Measurements from ENCODE around the gene TBX1.

Gene TBX1

DNA sequence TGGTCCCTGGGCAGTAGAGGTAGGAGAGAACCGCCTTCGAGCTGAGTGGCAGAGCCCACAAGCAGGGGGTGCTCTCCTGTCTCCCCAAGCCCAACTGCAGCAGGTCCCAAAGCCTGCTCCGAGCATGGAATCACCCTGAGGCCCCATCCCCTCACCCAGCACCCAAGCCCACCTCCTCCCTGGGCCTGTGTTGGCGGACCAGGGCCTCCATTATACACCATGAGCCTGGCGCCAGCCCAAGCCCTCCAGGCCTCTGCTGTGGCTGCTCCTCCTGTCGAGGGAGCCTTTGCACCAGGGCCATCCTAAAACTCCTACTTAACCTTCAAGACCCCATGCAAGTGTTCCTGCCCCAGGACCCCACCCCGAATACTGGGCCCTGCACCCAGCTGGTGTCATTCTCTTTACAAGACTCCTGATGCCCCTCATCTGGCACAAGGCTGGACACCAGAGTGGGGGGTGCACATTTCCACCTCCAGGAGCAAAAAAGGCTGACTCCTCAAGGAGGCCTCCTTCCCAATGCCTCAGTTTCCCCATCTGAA is 20.6 kb upstream of the TBX1 start:
- DNase-seq: no peak

DNA sequence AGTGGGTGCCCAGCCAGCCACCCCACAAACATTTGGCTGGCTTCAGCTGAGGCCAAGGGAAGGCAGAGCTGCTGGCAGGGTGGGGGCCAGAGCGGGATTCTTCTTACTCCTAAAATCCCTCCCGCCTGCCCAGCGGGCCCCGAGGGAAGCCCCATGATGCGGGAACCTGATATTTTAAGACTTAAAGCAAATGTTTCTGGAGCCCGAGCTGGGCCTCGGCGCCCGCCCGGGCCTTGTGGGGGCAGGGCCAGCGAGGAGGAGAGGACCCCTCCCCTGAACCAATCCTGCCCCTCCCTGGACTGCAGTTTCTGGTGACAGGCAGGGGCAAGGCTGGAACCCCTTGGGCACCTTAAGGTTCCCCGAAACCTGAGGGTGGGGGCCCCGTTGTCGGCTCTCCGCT is 20.0 kb upstream of the TBX1 start:
- no peak for DNase-seq

DNA sequence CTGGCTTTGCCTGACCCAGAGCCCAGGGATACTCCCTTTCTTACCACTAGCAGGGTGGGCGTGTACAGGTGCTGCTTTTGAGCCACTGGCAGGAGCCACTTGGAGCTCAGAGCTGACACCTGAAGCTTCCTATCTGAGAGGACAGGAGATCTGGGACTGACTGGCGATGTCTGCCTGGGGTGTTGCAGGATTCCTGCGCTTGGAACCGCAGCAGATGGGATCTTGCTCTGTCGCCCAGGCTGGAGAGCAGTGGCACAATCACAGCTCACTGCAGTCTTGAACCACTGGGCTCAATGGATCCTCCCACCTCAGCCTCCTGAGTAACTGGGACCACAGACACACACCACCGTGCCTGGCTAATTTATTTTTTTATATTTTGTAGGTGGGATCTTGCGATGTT is 19.5 kb upstream of the TBX1 start:
- DNase-seq: no peak

DNA sequence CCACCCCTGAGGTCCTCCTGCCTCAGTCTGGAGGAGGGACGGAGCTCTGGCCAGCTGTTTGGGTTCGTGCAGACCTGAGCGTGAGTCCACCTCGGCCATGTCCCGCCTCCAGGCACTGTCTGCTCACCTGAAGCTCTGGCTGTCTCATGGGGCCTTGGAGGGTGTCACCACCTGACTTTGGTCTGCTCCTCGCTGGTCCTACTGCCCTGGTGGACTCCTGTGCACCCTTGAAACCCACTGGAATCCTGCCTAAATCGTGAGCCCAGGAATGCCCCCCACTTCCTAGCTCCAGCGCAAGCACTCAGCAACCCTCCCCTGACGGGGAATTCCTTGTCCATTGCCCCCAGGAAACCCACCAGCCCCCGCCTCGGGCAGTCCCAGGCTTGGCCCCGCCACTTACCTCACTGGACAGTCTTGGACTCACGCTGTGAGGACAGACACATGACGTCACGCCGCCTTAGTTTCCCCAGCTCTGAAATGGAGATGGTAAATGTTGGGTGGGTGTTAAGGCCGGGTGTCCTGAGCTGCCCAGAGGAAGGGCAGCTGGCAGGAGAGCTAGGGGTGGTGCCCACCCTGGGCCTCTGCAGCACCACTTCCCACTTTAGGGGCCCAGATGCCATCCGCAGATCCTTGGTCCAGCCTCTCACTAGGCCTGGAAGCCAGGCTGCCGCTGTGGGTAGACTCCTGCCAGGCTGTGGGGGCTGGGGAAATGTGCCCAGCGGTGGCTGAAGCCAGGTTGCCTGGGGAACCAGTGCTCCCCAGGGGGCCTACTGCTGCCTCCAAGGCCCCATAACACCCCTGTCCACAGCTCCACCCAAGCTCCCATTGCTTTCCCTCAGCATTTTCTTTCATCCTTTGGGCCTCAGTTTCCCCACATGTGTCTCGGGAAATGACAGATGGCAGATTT is 18.2 kb upstream of the TBX1 start:
- no peak for DNase-seq

DNA sequence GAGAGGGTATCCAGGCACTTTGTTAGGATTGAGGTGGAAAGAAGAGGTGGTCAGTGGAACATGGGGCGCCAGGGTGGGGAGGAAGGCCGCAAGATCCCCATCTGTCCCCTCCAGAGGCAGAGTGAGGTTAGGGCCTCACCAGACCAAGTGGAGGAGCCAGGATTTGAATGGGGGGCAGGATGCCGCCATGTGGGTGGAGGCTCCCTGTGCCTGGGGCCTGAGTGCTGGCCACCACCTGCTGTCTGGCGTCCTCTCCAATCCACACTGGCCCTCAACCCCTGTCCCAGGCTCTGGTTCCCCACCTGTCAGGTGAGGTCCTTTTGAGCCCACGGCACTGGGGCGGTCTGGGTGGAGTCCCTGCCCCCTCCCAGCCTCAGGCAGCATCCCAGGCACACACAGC is 17.5 kb upstream of the TBX1 start:
- DNase-seq: no peak

DNA sequence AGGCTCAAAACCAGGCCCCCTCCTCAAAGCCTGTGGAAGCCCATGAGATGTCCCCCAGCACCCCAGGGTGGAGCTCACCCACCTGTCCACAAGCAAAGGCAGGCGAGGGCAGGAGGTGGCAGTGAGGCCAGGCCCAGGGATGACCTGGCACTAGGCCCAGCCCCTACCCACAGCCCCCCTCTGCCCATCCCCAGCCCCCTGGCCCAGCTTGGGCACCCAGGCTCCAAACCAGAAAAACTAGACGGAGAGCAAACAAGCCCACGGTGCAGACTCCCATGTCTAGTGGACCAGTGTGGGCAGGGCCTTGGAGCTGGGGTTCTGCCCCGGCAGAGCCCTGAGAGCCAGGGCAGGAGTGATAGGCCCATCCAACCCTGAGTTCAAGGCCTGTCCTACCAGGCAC is 16.9 kb upstream of the TBX1 start:
- DNase-seq: no peak

DNA sequence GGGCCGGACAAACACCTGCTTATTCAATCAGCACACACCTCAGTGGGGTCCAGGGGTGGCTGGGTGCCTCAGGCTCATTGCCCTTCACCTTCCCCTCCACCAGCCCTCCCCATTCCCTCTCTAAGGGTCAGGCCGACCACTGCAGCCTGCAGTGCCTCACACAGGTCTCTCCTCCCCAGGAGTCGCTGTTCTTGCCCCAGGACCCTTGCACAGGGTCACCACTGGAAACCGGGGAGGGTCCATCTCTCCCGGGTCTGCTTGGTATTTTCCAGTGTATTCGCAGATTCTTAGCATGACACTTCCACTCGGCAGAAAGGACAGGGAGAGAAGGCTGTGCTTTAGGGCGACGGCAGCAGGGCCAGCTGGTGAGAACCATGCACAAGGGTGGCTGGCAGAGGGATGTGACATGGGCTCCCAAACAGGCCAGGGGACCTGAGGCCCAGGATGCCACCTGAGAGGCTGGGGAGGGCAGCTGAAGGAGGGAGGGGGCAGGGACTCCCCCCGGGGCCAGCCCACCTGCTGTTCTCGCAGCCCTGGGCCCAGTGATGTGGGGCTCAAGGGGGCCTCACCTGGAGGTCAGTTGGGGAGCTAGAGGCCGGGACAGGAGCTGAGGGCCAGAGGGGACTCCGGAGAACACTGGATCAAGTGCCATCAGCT is 16.1 kb upstream of the TBX1 start:
- DNase-seq: no peak

DNA sequence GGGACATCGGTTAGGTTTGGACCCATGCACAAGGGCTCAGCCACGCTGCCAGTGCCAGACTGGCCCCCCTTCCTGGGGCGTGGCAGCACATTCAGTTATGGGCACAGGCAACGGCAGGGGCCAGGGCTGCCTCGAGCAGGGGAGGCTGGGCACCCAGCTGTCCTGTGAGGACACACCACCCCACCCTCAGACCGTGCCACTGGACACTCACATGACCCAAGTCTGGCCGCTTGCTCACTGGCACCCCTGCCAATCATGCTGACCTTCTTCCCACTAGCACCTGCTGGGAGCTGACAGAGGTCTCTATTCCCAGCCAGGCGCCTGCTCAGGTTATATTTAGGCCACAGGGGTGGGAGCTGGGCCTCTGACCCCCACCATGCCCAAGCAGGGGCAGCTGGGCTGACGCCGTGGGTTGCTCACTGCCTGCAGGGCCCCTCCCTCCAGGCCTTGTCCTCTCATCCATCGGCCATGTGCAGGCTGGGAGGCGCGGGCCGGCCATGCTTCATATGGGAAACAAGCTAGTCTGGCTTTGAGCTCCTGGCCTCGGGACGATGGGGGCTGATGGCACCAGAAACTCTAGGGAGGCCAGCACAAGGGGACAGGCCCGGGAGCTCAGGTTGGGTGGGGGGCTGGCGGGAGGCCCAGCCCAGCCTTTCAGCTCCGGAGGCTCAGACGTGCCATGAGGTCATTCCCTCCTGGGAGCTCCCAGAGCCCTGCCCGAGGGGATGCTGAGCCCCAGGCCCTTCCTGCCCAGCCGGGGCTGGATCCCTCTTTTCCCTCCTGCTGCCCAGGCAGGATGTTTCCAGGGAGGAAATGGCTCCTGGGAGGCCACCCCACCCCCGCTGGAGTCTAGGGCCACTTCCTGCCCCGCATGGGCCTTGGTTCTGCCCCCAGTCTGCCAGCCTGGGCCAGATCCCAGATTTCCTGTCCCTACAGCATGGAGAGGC is 15.2 kb upstream of the TBX1 start:
- DNase-seq: no peak

DNA sequence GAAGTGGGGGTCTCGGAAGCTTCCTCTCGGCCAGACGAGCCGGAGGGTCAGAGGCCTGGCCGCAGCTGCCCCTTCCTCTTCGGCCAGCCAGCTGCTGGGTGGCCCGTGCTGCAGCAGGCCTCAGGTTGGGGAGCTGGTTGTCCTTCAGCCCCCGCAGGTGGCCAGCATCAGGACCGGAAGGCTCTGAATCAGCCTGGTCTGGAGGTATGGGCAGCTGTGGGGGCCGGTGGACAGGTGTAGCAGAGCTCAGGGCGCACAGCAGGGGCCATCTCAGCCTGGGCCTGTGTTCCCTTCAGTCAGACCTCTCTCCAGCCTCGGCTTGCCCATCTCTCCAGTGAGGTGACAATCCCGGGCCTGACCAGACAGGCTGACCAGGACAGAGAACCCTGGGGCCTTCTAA is 13.9 kb upstream of the TBX1 start:
- no peak for DNase-seq

DNA sequence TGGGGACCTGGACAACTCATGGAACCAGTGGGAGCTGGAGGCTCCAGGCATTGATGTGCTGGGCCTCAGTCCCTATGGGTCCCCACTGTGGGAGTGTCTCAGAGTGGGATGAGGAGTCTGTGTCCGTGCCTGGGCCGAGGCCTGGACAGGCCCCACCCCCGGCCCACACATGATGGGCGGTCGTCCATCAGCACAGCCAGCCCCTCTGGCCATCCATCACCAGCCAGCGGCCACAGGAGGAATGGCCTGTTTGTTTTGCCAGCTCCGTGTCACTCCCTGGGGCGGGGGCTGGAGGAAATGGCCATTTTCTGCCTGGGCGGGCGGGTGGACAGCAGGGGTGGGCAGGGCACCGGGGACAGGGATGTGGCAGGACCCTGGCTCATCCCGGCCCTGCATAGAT is 13.0 kb upstream of the TBX1 start:
- DNase-seq: no peak

DNA sequence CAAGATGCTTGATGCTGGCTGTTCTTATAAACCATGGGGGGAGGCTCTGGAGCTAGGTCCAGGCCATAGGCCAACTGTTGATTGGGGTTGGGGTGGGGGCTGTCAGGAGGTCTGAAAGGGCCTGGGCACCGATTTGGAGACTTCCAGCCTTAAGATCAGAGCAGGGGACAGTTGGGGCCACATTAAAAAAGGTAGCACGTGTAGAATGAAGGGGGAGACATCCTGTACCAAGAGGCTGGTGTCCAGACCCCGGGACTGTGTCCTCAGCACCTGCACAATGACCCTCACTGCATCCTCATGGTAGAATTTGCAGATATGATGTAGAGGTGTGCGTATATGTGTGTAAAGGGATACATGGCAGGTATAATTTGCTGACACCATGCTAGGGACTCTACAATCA is 12.4 kb upstream of the TBX1 start:
- DNase-seq: no peak

DNA sequence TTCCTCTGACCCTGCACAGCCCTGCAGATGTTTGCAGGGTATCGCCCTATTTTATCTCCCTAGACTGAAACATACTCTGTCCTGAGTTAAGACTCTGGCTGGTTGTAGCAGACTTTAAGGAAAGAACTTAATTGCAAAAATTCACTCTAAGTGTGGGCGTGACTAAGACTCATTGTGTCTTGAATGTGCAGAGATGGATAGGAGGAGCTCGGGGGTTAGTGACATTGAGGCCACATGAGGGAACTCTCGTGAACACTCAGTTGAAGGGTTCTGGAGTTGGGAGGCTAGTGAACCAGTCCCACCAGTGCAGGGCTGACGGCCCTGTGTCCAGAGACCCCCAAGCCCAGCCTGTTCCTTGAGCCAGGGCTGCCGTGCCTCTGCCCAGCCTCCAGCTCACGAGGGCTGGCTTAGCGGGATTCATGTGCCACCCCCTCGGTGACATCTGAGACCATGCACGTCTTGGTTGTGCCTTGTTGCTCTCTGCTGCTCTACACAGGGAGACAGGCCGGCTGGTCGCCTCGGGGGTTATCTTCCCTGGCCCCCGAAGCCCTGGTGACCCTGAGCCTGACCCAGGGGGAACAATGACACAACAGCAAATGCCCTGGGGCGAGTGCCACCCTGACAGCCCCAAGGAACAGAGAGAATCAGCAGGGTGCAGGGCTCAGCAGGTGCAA is 11.4 kb upstream of the TBX1 start:
- DNase-seq: no peak

DNA sequence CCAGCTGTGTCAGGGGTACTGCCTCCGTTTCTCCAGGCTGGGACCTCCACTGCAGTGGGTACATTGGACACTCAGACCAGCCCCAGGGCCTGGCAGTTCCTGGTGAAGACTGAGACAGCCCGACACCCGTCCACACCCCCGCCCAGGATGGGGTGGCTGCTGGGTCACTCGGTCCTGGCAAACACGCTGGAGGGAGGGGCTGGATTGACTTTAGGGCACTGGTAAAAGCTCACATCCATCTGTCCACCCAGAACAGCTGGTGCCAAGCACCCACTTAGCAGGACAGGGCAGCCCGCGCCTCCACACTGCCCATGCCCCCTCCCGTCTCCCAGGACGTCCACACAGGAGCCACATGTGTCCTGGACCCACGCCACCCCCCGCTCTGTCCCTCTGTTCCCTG is 10.7 kb upstream of the TBX1 start:
- no peak for DNase-seq

DNA sequence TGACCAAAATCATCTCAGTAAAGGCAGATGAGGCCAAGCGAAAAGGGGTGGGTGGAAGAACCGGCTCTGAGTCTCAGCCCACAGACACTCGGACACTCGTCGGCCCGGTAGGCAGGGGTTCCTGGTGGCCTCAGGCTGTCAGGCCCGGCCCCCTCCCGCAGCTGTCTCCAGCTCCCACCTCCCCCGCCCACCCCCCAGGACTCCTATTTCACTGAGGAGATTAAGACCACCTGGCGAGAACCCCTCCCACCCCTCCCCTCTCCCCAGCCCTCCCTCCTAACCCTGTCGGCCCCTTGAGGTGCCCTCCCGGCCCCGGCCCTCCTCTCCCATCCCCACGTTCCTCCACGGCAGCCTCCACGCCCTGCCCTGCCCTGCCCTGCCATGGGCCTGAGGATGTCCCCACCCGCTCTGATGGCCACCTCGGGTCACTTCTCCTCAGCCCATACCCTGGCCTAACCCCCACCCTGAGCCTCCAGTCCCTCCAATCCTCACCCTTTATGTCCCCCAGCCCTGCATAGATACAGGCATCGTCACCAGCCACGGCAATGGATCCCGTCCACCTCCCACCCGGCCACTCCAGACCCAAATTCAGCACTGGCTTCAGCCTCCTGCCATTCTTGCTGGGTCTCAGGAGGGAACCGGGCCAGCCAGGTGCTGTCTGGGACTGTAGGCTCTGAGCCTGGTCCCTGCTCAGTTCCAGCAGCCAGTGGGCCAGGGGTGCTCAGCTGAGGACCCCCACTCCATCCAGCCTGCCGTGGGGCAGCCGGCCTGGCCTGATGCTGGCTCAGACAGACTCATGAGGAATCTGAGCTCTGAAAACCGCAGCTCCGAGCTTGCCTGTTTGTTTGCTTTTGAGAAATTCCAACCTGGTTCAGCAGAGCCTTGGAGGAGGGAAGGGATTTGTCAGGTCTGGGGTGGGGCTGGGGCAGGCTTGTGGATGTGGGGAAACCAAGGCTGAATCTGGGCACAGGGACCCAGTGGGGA is 9.8 kb upstream of the TBX1 start:
- no peak for DNase-seq

DNA sequence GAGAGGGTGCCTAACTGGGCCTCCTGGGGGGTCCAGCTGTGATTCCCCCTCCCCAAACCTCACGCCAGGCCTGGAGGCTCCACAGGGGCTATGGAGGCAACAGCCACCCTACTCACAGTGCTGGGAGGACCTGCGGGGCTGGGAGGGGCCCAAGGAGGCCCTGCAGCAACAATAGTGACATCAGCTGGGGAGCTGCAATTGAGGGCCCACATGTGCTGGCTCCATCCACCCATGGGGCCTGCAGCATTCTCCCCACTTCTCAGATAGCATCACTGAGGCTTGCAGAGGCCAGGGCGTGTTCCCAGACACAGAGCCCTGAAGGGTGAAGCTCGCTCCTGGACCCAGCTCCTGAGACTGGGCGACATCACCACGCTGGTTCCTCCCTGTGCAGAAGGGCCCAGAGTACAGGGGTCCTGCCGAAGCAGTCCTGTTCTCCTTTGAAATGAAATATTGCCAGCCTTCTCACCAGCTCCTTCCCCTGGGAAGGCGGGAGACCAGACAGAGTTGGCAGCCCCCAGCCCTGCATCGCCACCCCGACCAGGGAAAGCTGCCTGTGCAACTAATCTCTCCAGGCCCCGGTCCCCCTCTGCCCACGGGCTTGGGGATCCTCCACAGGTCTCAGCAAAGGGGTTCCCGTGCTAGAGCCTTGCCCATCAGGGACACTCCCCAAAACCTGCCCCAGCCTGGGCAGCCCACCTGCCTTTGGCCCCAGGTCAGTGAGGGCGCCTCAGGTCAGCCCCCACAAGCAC is 8.9 kb upstream of the TBX1 start:
- no peak for DNase-seq

DNA sequence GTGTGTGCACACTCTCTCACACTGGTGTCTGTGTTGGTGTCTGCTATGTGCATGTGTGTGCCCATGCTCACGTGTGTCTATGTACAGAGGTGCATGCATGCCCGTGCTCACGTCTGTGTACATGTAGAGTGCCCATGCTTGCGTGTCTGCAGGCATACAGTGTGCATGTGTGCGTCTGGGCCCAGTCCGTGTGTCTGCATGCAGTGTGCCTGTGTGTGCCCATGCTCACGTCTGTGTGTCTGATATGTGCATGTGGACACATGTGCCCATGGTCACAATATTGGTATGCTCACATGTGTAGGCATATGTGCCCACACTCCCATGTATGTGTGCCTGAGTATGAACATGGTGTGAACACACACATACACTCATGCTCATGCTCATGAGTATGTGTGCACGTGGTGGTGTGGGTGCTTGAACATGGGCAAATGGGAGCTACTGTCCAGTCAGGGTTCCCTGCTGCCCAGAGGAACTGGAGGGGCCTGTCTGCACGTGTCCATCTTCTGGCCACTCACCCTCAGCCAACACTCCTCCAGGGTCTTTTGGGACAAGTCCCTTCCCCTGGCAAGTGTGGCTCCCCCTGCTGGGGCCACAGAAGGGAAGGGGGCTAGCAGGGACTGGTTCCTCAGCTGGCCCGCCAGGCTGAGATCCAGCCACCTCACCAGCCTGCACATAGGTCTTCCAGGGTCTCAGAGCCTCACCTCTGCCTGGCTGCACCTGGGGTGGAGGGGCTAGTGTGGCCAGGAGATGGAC is 7.3 kb upstream of the TBX1 start:
- no peak for DNase-seq

DNA sequence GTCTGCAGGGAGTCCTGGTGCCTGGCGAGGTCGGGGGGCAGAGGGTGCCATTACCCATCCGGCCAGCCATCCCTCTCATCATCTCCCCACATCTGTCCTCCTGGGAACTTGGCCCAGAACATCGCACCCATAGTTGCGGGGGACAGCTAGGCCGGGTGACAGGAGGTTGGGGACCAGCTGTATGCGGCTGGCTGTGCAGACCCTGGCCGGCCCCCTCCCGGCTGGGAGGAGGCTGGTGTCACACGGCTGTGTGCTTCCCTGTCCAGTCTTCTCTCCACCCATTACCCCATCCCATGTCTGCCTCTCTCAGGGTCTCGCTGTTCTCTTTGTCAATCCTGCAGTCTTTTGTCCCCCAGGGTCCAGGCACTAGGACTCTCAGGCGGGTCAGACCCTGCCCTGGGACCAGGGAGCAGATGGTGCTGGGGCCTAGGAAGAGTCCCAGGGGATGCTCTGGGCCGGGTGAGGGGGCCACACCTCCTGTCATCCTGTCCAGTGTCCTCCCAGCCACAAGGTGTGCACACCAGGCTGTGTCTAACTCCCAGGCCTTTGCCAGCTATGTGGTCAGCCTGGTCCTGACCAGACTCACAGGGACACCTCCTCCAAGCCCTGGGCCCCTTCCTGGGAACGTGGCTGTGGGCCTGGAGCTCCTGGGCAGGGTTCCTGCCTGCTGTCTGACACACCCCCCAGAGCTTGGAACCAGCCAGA is 6.4 kb upstream of the TBX1 start:
- no peak for DNase-seq

DNA sequence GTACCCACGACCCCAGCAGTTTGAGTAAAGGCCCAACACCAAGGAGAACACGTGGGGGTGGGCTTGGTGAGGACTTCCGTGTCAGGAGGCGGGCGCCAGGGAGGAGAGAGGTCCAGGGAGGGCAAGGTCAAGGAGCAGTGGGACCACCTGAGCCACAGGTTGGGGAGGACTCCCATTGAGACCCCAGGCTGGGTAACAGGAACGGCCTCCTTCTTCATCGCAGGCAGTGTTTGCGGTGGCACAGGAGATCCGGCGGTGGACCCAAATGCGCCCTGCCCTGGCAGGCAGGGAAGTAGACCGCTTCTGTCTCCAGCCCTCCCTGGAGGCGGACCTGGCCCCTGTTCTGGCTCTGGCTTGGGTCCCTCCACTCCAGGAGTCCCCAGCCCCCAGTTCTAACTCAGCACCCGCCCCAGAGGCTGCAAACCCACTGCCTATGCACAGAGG is 5.9 kb upstream of the TBX1 start:
- DNase-seq: no peak

DNA sequence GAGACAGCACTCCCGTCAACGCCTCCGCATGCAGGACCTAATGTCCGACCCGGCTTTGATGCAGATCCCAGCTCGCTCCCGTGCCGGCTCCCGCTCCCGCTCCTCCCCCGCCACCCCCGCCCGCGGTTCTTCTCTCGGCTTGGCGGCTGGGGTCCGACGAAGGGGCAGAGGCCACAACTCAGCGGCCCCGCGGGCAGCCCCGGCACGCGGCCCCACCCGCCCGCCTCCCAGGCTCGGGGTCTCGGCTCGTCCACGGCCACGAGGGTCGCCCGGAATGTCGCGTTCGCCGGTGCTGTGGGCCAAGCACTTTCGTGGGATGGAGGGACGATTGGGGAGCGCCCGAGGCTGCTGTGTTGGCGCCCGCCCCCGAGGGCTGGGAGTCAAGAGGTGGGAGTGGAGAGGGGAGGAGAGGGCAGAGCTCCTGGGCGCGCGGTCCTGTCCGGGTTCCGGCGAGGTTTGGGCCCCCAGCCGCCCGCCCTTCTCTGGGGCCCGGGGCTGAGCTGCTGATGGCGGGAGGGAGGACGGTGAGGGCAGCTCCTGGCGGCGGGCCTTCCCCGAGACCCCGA is 5.3 kb upstream of the TBX1 start:
- DNase-seq: no peak
